HG03066 (cell line): ENCODE data around the gene STAMBP.
"Not testable (repeated sequence)": the region's sequence is repeated elsewhere in the genome, so short reads cannot be mapped to it uniquely, and the experiment has no call there.

ENCODE experiments used
- ATAC-seq: cut with Tn5 transposase; IDR thresholded peaks from one replicate; pipeline ENCODE4 v1.9.1; 2021; ENCODE audit warnings: low read depth; ENCODE audit not compliant: unreplicated experiment

STAMBP gene

DNA sequence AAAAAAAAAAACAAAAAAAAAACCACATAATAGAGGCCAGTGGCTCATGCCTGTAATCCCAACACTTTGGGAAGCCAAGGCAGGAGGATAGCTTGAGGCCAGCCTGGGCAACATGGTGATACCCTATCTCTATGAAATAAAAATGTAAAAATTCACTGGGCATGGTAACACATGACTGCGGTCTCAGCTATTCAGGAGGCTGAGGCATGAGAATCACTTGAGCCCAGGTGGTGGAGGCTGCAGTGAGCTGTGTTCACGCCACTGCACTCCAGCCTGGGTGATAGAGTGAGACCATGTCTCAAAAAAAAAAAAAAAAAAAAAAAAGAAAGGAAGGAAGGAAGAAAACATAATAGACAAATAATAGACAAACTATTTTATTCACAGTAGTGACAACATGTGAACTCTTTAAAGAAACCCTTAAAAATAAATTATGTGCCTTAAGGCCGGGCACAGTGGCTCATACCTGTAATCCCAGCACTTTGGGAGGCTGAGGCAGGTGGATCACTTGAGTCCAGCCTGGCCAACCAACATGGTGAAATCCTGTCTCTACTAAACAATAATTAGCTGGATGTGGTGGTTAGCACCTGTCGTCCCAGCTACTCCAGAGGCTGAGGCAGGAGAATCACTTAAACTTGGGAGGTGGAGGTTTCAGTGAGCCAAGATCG lies 75.3 kb downstream of the STAMBP start:
- not testable (repeated sequence) for ATAC-seq

DNA sequence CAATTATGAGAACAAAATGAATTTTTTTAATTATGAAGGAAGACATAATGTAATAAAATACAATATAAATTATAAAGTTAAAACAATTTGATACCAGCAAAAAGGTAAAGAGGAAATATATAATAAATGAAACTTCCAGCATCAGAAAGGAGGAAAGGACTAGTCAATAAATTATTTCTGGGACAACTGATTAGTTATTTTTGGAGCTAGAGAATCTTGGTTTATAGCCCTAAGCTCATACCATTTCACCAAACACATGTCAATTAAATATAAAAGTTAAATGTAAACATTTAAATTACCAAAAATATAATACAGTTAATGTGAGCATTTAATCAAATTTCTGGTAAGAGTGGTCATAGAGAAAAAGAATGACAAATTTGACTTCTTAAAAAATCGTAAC lies 76.2 kb downstream of the STAMBP start:
- ATAC-seq: no peak

DNA sequence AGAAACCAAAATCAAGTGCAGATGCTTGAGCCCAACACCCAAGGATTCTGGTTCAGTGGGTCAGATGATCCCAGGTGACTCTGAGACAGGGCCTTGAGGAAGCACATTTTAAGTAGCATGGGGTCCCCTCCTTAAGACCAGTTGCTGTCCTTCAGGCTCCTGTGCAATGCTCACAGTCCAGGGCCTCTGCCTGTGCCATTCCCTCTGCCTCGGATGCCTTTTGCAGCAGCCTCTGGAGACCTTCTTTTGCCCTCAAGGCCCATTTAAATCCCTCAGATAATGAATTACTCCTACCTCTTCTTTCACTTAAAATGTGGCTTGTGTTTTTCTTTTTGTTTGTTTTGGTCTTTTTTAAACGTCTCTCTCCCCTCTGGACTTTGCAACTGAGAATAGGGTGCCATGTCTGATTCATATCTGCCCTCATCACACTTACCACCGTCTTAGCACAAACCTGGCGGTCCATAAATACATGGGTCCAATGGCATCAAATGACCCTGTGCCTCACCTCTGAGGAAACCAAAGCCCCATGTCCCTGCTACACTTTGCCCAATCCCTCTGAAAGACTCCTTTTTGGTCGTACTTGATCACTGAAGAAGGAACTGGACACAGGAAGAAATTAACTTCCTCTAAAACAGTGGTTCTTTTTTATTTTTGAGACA lies 78.2 kb downstream of the STAMBP start:
- ATAC-seq: no peak

DNA sequence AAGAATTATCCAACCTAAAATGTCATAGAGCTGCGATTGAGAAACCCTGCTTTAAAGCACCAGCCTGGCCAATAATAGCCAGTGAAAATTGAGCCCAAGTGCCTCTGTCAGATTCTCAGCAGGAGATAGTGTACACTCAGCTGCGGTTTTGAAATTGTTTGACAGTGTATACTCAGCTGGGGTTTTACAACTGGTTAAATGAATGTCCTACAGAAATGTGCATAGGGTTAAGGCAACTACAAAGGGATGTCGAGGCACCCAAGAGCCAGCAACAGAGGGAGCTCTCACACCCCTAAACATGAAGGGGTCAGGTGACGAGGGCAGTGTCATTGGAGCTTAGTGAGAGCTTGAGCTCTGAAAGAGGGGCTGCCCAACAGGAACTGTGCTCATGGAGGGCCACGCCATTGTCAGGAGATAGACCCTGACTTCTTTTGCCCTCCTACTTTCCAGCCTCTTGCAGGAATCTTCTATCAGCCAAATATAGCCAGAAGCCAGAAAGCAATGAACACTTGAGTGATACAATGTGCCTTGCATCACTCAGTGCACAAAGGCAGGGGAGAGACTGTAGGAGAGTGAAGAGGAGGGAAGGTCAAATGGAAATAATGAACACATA lies 79.2 kb downstream of the STAMBP start:
- no peak for ATAC-seq

DNA sequence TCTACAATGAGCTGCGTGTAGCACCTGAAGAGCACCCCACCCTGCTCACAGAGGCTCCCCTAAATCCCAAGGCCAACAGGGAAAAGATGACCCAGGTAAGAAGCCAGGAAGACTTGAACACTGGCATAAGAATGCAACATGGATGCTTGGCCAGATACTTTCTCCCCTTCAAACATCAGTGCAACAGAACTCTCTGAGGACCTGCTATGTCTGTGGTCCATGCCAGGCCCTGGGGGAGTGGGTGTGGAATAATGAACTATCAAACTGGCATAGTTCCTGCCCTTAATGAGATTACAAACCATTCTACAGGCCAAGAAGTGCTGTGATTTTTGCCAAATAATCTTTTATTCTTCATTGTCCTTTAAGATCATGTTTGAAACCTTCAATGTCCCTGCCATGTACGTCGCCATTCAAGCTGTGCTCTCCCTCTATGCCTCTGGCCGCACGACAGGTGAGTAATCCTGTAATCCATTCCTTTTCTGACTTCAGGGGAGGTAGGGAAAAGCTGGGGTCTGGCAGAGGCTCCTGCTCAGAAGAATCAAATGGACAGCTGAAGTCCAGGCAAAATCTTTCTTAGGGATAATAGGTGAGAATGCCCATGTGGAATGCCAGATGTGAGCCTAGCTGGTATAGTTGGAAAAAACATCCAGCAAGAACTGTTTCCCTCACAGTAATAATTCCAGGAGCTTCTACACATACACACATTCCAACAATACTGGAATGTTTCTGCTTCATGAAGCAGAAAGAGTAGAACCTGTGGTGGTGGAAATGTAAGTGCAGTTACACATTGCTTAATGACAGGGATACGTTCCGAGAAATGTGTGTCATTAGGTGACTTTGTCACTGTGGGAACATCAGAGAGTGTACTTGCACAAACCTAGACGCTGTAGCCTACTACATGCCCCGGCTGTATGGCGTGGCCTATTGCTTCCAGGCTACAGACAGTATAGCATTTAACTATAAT lies 80.2 kb downstream of the STAMBP start:
- ATAC-seq: no peak

DNA sequence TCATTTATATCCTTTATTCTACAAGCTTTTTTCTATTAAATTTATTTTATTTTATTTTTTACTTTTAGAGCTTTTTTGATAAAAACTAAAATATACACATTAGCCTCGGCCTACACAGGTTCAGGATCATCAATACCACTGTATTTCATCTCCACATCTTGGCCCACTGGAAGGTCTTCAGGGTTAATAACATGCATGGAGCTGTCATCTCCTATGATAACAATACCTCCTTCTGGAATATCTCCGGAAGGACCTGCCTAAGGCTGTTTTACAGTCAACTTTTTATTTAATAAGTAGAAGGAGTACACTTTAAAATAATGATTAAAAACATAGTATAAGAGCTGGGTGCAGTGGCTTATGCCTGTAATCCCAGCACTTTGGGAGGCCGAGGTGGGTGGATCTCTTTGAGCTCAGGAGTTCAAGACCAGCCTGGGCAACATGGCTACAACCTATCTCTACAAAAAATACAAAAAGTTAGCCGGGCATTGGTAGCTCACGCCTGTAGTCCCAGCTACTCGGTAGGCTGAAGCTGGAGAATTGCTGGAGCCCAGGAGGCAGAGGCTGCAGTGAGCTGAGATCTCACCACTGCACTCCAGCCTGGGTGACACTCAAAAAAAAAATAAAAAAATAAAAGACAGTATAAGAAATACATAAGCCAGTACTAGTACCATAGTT lies 82.2 kb downstream of the STAMBP start:
- ATAC-seq: no peak

DNA sequence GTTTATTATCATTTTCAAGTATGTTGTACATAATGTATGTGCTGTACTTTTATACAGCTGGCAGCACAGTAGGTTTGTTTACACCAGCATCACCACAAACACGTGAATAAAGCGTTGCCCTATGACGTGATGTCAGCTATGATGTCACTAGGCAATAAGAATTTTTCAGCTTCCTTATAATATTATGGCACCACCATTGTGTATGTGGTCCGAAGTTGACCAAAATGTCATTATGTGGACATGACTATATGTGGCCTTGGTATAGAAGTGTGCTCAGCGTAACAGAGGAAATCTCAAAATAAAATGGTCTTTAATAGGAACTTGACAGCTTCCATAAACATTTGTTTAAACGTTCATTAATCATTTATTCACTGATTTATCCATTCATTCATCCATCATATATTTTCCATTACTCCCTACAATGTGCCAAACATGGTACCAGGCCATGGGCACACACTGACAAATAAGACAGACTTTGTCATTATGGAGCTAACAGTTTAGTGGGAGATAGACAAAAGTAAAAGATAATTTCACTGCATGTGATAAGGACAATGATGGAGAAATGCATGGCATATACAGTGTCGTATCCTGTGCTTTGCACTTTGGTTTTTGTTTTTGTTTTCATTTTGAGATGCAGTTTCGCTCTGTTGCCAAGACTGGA lies 82.9 kb downstream of the STAMBP start:
- ATAC-seq: no peak

DNA sequence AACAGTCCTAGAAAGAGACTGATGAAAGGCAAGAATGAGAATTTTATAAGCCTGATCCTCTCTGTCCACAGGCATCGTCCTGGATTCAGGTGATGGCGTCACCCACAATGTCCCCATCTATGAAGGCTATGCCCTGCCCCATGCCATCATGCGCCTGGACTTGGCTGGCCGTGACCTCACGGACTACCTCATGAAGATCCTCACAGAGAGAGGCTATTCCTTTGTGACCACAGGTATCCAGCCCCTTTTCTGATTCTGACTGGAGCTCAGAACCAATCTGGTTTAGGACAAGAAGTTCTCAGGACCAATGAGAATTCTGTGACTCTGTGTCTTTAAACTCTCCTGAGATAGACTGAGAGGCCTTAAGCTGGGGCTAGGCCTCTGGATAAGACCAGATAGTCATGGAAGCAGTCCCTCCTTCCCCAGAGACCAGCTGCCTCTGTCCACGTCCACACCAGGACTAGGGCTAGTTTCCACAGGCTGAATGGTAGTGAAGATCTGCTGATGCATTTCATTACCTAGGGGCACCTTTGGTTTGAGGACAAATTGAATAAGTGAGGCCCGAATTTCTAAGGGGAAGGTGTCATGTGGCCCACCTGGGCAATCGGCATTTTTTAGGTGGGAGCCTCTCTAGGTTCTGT lies 84.8 kb downstream of the STAMBP start:
- ATAC-seq: no peak

DNA sequence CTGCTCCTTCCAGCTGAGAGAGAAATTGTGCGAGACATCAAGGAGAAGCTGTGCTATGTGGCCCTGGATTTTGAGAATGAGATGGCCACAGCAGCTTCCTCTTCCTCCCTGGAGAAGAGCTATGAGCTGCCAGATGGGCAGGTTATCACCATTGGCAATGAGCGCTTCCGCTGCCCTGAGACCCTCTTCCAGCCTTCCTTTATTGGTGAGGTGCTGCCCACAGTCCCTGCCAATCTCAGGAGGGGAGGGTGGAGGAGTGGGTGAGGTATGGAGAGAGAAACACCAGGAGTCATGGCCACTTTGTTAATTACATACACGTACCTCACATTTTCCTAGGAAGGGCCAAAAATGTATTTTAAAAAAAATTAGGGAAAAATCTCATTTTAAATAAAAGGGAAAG lies 85.9 kb downstream of the STAMBP start:
- ATAC-seq: no peak

DNA sequence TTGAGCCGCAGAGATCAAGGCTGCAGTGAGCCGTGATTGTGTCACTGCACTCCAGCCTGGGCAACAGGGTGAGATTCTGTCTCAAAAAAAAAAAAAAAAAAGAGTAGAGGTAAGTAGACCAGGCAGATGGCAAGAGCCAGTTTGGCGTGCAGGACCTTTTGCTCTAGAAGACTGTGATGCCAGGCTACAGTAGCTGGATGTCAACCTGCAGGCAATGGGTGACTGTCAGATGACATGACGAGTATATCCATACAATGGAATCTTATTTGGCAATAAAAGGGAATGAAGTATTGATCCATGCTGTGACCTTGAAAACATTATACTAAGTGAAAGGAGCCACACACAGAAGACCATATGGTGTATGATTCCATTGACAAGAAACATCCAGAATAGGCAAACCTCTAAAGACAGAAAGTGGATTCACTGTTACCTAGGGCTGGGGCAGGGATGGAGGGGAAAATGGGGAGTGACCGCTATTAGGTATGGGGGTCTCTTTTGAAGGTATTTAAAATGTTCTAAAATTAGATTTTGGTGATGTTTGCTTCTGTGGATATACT lies 86.8 kb downstream of the STAMBP start:
- ATAC-seq: no peak

DNA sequence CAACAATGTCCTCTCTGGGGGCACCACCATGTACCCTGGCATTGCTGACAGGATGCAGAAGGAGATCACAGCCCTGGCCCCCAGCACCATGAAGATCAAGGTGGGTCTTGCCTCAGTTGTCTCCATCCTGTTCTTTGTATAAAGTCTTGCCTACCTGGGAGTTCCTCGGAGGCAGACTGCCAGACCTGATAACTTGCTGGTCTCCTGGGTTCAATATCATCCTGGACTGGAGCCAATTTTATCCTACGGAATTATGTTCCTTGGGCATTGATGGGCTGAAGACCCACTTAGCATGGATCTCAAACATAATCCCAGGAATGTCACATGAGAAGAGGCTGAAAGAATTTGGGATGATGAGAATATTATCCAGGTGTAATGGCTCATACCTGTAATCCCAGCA lies 87.9 kb downstream of the STAMBP start:
- ATAC-seq: no peak

DNA sequence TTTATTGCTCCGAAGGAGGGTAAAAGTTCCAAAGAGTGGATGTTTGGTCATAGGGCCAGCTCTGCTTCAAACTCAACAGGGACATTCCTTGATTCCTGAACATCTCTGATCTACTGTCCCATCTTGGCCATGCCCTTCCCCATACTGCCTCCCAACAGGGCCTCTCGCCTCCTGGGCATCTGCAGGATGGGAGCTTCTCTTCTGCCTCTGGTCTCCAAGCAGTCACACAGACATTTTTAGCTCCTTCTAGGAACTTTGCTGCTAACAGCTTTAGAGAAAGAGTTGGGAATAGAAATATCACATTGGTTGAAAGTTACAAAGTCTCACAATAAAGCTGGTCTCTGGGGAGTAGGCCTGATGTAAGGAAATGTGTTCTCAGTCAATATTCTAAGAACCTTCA lies 88.5 kb downstream of the STAMBP start:
- ATAC-seq: no peak

DNA sequence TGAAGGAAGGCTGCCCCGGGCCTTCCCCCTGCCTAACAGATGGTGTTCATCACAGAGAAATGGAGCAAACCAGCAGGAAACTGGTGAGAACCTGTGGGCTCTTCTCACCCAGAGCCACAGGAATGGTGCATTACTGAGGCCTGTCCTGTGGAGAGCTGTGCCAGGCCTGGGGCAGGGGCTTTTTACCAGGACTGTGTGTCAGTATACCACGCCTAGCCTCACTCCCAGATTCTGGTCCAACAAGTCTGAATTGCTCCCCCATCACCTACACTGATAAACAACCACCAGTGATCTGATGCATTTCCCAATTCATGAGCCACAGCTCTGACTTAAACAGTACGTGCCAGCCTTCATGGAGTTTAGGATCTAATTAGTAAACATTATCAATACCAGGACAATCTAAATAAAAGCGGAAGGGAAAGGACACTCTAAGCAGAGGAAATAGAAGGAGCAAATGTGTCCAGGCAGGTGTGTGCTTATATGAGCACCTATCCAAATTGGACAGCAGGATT lies 89.0 kb downstream of the STAMBP start:
- ATAC-seq: no peak

DNA sequence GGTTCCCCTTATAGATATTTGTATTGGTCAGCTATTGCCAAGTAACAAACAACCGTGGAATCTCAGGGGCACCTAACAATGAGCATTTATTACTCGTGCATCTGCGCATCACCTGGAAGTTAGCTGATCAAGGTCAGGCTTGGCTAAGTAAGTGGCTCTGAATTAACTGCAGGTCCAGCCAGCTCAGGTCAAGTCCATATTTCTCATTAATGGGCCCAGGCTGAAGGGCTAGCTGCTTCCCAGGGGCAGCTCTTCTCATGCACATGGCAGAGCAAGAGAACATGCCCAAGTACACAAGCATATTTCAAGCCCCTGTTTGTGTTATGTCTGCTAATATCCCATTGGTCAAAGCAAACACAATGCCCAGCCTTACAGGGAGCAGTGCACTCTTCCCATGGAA lies 90.1 kb downstream of the STAMBP start:
- ATAC-seq: no peak

DNA sequence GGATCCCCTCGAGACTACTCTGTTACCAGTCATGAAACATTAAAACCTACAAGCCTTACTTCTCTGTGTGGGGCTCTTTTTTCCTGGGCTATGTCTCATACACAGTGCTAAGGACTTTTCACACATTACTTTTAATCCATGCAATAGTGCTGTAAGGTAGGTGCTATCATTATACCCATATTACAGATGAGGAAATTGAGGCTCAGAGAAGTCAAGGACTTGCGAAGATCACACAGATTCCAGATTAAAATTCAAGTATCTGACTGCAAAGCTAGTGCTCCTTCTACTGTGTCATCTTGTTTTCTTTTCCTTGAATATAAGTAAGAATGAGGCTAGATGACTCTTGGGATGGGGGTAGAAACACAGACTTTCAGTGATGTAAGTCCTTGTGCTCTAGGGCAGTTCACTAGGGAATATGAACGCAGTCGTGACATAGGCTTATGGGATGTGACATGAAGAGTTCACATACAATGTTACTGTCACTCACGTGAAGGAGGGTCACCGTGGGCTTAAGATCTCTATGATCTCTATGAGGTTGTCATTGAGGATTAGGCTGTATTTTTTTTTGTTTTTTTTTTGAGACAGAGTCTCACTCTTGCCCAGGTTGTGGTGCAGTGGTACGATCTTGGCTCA lies 91.0 kb downstream of the STAMBP start:
- ATAC-seq: no peak

DNA sequence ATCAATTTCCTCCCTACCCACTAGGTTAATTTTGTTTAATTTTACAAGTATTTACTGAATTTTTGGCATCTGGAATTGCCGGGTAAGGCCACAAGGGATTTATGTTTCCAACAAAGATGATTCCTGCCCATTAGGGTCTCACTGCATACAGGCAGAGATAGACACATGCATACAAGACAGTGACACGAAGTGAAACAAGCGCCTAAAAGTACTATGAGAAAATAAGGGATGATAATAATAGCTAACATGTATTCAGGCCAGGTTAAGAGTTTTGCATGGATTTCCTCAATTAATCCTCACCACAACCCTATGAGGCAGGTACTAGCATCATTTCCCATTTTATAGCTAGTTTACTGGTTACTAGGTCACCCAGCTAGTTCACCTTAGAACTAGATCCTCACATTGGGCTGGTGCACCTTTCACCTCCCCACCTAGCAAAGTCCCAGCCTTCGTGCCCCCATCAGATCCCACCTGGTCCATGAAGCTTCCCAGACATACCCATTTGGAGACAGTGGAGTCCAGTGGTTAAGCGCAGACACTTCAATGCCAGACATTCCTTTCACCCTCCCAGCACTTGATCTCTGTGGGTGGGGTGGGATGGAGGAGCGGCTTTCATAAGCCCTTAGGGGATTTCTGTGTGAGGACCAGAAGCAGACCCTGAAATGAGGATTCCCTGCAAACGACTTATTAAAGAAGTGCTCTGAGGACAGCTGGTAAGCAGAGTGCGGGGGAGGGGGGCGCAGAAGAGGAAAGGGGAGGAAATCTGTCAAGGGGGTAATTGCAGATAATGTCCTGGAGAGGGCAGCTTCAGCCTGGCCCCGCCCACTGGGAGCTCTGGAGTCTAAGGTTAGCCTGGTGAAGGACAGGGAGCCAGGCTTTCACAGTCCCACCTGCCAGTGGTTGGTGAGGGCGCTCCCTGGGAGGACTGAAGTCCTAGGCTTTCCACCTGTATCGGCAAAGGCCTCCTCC lies 92.1 kb downstream of the STAMBP start:
- ATAC-seq: no peak

DNA sequence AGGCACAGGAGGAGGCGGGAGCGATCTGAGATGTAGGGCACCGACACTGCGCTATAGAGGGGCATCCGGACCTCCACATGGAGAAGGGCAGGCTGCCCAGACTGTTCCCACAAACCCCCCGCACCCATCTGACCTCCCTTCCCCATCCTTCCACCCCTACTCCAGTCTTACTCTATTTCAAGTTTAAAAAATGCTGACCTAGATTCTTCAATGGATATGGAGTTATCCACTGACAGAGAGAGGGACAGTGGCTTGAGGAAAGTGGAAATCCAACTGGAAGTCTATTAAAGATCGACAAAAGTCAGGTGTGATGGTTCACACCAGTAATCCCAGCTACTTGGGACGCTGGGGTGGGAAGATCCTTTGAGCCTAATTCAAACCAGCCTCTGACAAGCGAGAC lies 92.8 kb downstream of the STAMBP start:
- no peak for ATAC-seq
